GM21723 (cell line): ENCODE data around the gene UBE2Q1.

ENCODE experiments used
- ATAC-seq: cut with Tn5 transposase; IDR thresholded peaks from one replicate; pipeline ENCODE4 v1.9.1; 2021; ENCODE audit warnings: mild to moderate bottlenecking, moderate library complexity; ENCODE audit not compliant: unreplicated experiment

UBE2Q1 gene

DNA sequence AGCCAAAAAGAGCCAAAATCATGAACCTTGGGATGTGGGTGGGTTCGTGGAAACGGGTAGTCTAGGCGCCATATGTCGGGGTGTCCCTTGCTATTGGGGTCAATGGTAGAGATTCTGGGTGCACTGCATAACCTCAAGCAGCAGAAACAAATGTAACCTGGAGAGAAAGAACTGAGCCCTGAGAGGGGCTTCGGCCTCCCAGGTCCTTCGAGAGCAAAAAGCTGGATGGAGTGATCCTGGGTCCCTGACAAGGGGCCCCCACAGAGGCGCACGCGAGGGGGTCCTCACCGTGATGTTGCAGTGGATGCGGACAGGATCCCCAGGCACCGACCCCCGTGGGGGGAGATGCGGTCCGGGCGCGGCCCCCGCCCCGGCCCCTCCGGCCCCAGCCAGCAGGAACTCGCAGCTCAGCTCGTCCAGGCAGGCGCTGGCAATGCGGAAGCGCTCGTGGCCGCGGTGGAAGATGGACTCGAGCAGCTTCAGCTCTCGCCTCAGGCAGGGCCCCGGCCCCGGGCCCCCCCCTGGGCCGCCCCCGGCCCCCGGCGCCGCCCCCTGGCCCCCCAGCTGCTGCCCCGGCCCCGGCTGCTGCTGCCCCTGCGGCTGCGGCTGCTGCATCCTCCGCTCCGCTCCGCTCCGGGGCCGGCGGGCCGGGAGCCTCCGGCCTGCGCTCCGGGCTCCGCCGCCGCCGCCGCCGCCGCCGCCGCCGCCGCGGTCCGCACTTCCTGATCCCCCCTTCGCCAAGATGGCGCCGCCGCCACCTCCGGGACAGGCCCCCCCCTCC is at the start of gene UBE2Q1:
UBE2Q1 (minus strand) TSS at position 724 of the 781 bp plus-strand sequence; CDS start at position 615, 109 bp downstream.
- ATAC-seq = peak; percentile 23

DNA sequence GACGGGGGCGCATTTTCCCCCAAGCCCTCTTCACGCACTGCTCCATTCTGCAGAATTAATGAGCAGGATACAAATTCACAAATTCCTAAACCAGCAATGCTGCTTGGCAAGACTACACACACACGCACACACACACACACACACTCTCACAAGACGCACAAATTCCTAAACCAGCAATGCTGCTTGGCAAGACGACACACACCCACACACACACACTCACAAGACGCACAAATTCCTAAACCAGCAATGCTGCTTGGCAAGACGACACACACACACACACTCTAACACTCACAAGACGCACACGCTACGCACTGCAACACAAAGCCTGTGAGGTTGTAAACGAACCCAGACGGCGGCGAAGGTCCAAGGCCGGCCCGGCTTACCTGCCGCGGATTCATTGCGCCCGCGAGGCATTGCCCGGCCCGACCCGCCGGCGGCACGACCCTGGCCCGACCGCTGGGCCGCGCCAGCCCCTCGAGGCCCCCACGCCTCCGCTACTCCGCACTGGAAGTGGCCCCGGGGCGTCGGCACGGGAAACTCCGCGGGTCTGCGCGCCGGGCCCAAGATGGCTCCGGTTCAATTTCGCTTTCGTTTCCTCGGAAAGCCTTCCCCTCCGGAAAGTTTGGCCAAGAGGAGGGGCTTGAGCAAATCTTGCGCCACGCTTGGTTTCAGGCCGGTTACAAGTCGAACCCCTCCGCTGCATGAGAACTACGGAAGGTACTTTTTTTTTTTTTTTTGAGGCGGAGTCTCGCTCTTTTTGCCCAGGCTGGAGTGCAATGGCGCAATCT is 49.3 kb upstream of the UBE2Q1 start, which contains the start of gene ADAR:
ADAR (minus strand) TSS at position 578 of the 788 bp plus-strand sequence; CDS start at position 398, 180 bp downstream.
- ATAC-seq = peak; percentile 75

DNA sequence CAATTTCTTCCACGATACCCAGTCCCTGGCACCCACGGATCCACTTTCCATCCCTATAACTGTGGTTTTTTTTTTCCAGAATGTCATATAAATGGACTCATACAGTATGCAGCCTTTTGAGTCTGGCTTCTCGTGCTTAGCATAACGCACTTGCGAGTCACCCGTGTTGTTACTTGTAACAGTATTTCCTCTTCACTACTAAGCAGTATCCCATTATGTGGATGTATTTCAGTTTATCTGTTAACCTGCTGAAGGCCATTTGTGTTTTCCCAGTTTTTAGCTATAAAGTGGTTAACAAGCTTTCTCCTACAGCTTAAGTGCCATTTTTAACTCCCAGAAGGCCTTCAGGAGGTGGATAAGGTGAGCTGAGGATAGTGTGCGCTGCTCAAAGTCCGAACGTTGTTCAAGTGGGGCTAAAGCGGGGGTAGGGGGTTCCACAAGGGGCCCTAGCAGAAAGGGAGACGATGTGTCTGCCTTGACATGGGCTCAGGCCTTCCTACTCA is 48.7 kb upstream of the UBE2Q1 start:
- ATAC-seq = no peak

DNA sequence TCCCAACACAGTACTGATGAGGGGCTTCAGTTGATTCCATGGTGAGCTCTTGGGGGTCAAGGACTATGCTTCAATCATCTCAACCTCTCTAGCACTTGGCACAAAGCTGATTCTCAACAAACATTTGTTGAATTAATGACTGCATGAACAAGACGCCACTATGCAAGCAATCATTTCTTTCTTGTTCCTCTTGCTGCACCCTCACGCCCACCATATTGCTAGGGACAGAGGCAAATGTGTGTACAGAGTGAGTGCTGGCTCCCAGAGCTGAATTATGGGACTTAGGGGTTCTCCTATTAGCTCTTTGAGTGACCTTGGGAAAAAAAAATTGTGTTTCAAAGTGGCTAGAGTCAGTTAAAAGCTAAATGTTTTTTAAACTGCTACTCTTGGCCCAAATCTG is 47.1 kb upstream of the UBE2Q1 start:
- no peak for ATAC-seq

DNA sequence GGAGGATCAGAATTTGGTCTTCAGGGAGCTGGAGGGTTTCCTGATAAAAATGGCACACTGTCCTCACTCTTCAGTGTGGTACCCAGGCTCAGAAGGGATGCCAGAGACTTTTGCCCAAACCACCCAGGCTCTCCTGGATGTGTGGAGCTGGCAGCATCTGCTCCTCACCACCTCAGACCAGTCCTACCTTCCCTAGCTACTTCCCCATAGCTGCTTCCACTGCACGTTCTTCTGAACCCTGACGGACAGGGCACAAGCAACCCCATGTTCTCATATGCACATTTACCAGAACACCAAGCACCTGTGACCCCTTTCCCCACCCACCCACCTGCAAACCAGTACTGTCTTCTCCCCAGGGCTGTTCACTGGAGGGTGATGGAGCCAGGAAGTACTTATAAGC is 44.9 kb upstream of the UBE2Q1 start:
- no peak for ATAC-seq

DNA sequence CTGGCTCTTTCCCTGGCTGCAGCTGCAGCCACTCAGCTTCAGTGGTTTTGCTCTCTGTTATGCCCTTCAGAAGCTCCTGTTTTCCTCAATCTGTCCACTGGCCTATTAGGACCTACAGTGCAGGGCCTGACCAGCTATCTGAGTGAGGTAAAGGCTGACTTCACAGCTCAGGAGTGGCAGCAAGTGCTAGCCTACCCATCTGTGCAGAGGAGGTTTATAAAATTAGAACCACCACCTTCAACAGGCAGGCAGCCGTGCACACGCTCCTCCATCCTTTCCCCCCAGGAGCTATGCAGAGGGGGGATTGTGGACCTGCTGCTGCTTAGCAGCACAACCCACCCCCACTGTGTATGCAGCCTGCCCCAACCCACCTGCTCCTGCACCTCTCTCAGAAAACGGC is 41.2 kb upstream of the UBE2Q1 start:
- ATAC-seq = no peak

DNA sequence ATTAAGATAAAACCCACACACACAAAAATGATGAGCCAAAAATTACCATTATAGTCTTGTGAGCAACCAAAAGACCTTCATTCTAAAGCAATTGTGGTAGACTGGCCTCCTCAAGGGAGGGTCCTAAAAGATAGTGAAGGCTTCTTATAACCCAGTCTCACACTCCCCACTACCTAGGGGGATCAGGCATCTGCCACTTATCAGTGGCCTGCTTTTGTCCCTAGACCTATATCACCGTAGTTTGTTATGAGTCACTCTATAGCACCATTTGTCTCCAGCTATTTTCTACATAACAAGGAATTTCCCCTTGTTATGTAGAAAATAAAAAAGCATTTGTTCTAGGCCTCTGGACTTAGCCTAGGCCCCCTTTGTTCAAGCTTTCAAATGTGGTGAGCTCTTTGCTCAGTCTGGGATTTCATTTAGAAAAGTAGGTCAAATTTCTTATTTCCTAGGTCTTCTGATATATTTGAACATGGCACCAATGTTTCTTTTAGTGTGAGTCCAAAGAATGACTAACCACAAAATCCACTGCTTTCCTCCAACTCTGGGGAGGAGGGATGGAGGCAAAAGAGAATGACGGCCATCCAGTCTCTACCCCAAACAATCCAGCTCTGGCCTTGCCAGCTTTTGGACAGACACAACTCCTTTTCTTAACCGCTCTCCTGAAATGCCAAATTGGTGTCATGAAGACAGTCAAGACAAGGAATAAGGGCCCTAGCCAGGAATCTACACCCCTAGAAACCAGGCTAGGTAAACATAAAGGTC is 40.6 kb upstream of the UBE2Q1 start:
- ATAC-seq = no peak

DNA sequence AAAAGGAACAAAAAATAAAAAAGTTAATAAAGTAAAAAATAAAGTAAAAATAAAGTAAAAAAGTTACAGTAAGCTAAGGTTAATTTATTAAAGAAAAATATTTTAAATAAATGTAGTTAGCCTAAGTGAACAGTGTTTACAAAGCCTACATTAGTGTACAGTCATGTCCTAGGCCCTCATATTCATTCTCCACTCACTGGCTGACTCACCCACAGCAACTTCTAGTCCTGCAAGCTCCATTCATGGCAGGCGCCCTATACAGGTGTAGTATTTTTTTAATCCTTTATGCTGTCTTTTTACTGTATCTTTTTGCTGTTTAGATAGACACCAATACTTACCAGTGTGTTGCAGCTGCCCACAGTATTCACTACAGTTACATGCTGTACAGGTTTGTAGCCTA is 37.2 kb upstream of the UBE2Q1 start:
- no peak for ATAC-seq

DNA sequence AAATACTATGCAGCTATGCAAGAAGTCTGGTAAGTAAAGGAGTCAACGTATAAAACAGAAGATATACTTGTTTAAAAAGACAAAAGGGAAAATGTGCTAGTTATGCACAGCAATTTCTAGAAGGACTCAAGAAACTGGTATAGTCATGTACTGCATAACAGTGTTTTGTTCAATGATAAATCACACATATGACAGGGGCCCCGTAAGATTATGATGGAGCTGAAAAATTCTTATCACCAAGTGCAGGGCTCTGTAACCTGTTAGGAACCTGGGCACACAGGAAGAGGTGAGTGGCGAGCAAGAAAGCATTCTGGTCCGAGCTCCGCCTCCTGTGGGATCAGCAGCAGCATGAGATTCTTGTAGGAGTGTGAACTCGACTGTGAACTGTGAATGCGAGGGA is 36.3 kb upstream of the UBE2Q1 start:
- no peak for ATAC-seq

DNA sequence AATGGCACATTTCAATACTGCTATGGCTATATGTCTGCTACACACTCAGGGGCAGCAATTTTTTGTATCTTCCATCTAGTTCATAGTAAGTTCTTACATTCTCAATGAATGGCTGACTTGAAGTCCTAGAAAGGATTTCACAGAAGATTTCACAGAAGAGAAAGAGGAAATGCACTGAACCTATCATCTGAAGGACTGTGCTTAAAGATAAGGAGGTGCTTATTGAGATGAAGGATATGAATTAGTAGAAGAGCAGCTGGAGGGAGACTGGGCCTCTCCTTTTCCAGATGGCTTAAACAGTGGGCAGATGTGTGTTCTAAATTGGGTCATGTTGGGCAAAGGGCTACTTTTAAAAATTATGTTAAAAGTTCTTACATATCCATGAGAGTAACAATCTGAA is 34.9 kb upstream of the UBE2Q1 start:
- ATAC-seq = no peak

DNA sequence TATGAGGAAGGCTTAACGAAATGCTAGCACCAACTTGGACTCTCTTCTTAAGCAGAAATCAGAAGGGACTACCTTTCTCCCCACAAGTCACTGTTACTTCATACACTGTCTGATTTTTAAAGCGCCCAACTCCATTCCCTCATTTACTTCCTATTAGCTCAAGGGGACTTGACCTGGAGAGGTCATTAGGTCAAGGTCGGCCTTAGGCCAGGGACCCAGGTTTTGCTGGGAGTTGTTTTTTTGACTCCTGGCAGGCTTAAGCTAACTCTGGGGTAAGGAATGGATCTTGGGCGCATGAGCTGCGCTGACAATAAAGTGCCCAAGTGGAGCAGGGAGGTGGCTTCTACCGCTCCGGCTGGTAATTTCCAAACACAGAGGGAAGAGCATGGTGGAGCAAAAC is 32.7 kb upstream of the UBE2Q1 start:
- no peak for ATAC-seq

DNA sequence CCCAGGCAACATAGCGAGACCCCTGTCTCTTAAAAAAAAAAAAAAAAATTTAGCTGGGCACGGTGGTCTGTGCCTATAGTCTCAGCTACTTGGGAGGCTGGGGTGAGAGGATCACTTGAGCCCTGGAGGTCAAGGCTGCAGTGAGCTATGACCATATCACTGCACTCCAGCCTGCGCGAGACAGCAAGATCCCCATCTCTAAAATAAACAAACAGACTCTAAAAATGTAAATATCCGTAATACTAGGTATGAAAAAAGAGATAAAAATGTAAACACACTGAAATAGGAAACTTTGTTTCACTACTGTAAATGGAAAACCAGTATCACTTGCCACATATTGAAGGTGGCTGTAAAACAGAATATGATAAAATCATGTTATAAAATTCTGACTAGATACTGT is 32.3 kb upstream of the UBE2Q1 start:
- no peak for ATAC-seq

DNA sequence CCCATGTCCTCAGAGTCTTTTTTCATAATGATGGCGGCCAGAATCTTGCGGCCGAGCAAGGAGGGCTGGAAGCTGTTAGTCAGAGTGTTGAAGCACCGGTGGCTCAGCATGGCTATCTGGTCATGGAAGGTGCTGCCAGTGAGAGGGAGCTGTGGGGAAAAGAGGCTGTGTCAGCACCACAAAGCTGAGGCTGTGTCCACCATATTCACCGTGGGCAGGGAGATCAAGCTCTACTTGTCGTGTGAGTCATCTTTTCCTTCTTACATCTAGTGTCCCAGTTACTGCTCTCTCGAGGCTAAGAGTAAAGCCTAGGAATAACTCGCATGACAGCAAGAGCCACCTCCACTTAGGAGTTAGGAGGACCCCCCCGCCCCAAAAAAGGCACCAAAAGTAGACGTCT is 31.3 kb upstream of the UBE2Q1 start:
- no peak for ATAC-seq

DNA sequence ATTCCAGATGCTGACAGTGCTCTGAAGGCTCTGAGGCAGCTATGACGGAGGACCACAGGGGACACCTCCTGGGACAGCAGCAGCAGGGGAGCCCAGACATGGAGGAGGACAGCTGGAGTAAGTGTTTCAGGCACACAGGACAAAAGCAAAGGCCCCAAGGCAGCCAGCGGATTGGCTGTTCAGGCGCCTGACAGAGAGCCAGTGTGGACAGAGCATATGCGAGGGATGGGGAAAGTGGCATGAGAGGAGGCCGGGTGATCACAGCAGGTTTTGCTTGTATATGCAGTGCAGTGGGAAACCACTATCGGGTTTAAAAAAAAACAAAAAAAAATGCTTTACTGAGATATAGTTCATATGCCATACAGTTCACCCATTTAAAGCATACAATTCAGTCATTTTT is 28.2 kb upstream of the UBE2Q1 start:
- no peak for ATAC-seq

DNA sequence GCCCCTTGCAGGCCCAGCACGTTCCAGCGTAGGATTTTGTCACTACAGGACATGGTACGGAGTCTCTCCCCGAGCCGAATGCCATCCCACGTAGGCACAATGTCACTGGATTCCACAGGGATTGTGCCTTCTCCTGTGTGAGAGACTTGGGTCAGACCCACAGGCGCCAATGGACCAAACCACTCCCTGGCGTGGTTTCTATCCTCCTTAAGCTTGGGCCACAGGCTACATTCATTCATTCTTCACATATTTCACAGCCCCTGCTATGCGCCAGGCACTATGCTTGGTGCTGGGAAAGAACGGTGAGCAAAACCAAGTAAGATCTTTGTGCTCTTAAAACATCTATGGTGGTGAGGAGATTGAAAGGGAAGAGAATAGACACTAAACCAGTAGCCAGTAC is 27.8 kb upstream of the UBE2Q1 start:
- ATAC-seq = no peak

DNA sequence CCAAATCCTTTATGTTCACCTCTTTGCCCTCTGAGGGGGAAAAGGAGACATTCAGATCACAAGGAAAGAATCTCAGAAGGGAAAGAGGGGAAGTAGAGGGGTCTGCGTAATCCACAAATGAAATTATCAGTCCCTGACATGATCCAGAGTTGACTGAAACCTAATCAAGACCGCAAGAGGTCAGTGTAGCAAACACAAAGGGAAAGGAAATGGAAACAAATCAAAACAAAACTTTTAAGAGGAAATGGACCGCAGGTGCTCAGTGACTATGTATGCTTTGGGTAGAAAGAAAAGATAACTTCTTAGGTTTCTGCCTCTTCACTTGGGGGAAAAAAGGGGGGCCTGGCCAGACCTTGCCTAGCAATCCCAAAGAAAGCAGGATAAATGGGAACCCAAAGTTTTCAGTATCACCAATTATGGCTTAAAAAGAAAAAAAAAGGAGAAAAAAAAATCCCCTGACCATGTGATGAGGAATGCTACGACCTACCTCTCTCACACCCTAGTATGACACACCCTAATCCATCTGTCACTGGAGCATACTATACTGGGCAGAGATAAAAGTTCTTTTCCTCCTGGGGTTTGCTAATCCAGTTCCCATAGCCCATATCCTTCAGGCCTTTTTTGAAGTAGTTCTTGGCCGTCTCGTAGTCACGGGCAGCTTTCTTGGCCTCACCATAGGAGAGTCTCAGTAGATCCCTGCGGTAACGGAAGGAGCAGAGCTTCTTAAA is 26.0 kb upstream of the UBE2Q1 start:
- ATAC-seq = no peak

DNA sequence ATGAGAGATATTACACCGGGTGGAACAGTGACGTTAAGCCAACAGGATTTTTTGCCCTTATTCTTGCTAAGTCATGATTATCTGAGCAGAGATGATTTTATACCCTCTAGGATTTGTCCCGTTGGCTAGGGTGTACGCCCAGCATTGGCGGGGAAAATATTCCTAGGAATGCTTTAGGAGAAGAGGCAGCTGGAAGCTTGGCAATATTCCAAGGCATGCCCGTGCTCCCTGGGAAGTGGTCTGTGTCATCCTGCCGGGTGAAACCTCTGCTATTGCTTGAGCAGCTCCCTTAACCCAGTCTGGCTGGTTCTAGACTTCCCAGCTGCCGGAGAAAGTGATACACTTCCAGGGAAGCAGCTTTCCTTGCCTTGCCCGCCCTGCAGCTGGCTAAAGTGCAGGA is 25.3 kb upstream of the UBE2Q1 start:
- no peak for ATAC-seq

DNA sequence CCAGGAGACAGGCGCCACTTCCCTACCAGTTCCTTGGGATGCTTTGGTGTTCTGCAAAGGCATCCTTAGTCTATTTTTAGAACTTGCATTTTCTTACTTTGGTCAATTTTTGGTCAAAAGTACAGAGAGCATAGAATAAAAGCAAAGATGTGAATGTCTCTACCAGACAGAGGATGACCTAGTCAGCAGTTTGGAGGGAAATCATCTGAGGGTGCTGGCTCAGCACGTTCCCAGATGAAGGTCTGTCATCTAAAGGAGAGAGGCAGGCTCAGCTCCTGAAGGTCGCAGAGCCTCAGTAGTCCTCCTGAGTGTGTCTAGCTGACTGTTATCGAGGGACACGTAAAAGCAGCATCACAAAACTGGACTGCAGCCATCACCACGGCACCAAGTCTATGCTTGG is 24.4 kb upstream of the UBE2Q1 start:
- no peak for ATAC-seq

DNA sequence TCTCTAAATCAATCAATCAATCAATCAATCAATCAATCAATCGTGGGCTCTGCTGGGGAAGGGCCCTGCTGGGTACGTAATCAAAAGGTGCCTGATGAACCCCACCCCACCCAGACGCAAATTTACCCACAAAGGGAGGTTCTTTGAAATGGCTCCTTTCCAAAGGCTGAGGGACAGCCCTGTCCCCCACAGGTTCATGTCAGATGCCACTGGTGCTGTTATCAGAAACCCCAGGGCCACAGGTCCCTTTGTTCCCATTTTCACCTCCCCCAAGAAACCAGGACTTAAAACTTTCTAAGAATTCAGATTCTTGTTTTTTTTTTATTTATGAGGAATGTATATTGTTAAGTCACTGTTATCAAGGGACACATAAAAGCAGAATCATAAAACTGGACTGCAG is 23.3 kb upstream of the UBE2Q1 start:
- ATAC-seq = no peak

DNA sequence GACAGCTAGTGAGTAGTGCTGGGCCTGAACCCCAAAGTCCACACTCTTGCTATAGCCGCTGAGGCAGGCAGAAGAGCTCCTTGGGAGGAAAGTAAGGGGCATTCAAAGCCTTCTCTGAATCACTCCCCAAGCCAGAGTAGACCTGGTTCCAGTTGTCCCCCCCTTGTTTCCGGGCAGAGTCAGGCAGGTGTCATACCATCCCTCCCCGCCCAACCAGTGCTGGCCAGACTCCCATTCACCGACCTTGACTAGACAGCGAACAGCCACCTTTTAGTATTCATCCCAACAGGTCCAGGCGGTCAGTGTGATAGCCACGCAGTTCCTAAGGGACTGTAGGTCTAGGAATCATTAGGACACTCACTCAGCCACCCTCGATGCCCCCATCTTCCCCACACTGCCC is 20.9 kb upstream of the UBE2Q1 start:
- no peak for ATAC-seq

DNA sequence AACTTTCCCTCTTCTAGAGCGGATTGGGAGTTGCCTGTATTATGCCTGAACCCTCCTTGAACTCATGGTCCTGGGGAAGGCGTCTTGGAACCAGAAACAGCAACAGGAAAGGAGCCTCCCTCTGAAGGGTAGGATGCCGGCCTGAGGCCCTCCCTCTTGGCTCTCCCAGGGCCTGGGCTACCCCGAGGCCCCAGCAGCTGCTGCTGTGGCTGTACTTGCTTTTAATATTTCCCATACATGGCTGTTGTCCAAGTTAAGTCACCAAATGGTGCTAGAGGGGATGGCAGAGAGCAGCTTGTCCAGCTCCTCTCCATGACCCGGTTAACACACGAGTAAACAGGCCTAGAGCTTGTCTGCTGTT is 19.6 kb upstream of the UBE2Q1 start:
- ATAC-seq = no peak
